Activated CD4-positive, alpha-beta T cell treated with anti-CD3 and anti-CD28 coated beads, Interleukin-2, amount 50 U/mL, for 24 hours (primary cell): ENCODE measurements around the gene SNX30.
"Not testable (repeated sequence)": the region's sequence is repeated elsewhere in the genome, so short reads cannot be mapped to it uniquely, and the experiment has no call there.

ENCODE experiments used
- DNase-seq, 2 donors: peaks; one replicate each; pipeline ENCODE4 v3.0.0-alpha.2; 2020; ENCODE audit warnings: low read depth in 1 of 2, low spot score in 1 of 2

Gene SNX30

GRCh38 chr9:112750016-112750763 is at the start of gene SNX30:
SNX30 (plus strand) TSS chr9:112750760; CDS start chr9:112751002, 242 bp downstream.
- DNase-seq: peak; percentile 28 to 41

- DNase-seq: no peak
Observed at GRCh38 chr9:112703304-112703703, 47.3 kb upstream of the SNX30 start.

GRCh38 chr9:112705768-112706427 is 44.7 kb upstream of the SNX30 start:
- no peak for DNase-seq

- no peak for DNase-seq
Observed at GRCh38 chr9:112711050-112711689, 39.4 kb upstream of the SNX30 start.

GRCh38 chr9:112712678-112713077 is 37.9 kb upstream of the SNX30 start:
- DNase-seq: no peak

- peak; percentile 94 to 96 for DNase-seq
Observed at GRCh38 chr9:112717661-112718331, 32.8 kb upstream of the SNX30 start, which contains the start of gene INIP. INIP (minus strand) TSS chr9:112718117; CDS start chr9:112716485, 1,632 bp downstream.

GRCh38 chr9:112719241-112719691 is 31.3 kb upstream of the SNX30 start:
- DNase-seq: no peak

- DNase-seq: no peak
Observed at GRCh38 chr9:112719696-112720095, 30.9 kb upstream of the SNX30 start.

GRCh38 chr9:112720113-112720780 is 30.3 kb upstream of the SNX30 start:
- no peak for DNase-seq

GRCh38 chr9:112722749-112723148 is 27.8 kb upstream of the SNX30 start:
- not testable (repeated sequence) for DNase-seq

- DNase-seq: no peak
Observed at GRCh38 chr9:112725961-112726360, 24.6 kb upstream of the SNX30 start.

- DNase-seq: no peak
Observed at GRCh38 chr9:112726428-112726827, 24.1 kb upstream of the SNX30 start.

- DNase-seq: no peak
Observed at GRCh38 chr9:112728401-112728800, 22.2 kb upstream of the SNX30 start.

- no peak for DNase-seq
Observed at GRCh38 chr9:112731971-112732370, 18.6 kb upstream of the SNX30 start.

GRCh38 chr9:112734892-112735291 is 15.7 kb upstream of the SNX30 start:
- no peak for DNase-seq

GRCh38 chr9:112743216-112743836 is 7.2 kb upstream of the SNX30 start:
- no peak for DNase-seq

- no peak for DNase-seq
Observed at GRCh38 chr9:112744177-112744576, 6.4 kb upstream of the SNX30 start.

- DNase-seq: no peak
Observed at GRCh38 chr9:112747094-112747493, 3.5 kb upstream of the SNX30 start.

- no peak for DNase-seq
Observed at GRCh38 chr9:112750764-112751055, 150 bp downstream of the SNX30 start.

GRCh38 chr9:112751056-112751795 is 666 bp downstream of the SNX30 start:
- peak in 1 of 2 donors; percentile 7 for DNase-seq
